Activated T-cell treated with anti-CD3 and anti-CD28 coated beads, Interleukin-2, amount 50 U/mL, for 72 hours (primary cell): Measurements from ENCODE around the gene MLKL. TPM values are rescaled to one million over a fixed set of nuclear protein-coding genes. Genes with fewer than 3 reads are reported as not detected.

ENCODE experiments used
- ATAC-seq, 2 donors: fragments of 150-1000 bp; cut with Tn5 transposase; replicated peaks in 1 of 2; 2 replicates each; pipeline ENCODE4 v1.10.0; 2021; ENCODE audit warnings: moderate library complexity in 2 of 2, mild to moderate bottlenecking in 1 of 2
- DNase-seq, 2 donors: peaks; one replicate each; pipeline ENCODE4 v3.0.0; 2021 to 2022; ENCODE audit warnings: mixed read lengths in 1 of 2
- H3K27ac Mint-ChIP-seq: one replicate; pipeline ENCODE4 v1.8.0; 2022; ENCODE audit warnings: mild to moderate bottlenecking, moderate library complexity, mixed read lengths
- H3K27me3 Mint-ChIP-seq: one replicate; pipeline ENCODE4 v1.8.0; 2022; ENCODE audit warnings: low read depth, mixed read lengths
- H3K36me3 Mint-ChIP-seq, 2 donors: one replicate each; pipeline ENCODE4 v1.8.0; 2022; ENCODE audit warnings: mixed read lengths in 2 of 2, mild to moderate bottlenecking in 1 of 2; ENCODE audit not compliant: insufficient read depth in 2 of 2
- H3K4me1 Mint-ChIP-seq: one replicate; pipeline ENCODE4 v1.8.0; 2022; ENCODE audit warnings: low read depth, mixed read lengths
- H3K4me3 Mint-ChIP-seq, 2 donors: one replicate each; pipeline ENCODE4 v1.8.0; 2022; ENCODE audit warnings: mild to moderate bottlenecking in 2 of 2, mixed read lengths in 2 of 2, moderate library complexity in 2 of 2
- H3K9me3 Mint-ChIP-seq, 2 donors: one replicate each; pipeline ENCODE4 v1.8.0; 2022; ENCODE audit warnings: mixed read lengths in 2 of 2
- total RNA-seq, 2 donors: library from RNA; stranded (reverse); gene quantifications; one replicate each; pipeline ENCODE4 v1.2.3, GENCODE V29; 2022

Gene MLKL
- 10 to 100 TPM; 16.9 to 23.2 TPM for total RNA-seq

DNA sequence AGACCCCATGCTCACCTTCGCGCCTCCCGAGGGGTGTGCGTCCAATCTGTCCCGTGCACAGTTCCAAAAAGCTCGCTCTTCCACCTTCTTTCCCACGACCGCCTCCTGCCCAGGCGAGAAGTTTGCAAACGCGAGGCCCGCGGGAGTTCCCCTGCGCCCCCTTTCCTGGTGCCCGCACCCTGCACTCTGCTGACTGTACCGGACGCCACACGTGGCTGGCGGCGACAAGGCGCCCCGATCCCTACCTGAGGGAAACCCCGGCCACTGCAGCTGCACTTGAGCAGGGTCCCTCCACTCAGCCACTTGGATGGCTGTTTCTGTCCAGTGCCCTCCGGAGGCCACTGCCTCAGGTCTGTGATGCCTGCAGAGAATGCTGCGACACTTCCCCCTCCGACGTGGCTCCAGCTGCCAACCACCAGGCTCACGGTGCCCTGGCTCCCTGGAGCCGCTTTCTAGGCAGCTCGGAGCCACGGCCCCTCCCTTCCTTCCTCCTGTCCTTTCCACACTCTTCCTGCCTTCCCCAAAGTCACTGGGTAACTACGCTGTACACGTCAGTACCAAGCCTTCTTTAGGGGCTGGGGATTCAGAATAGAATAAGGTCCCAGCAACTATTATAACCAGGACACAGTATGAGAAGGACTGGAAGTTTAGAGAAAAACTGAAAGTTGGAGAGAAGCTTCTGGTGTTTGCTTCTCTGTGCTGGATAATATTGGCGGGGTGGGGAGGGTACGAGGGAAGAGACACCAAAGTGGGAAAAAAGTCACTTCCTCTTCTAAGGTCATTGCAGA is at the start of gene MLKL:
MLKL (minus strand) TSS at position 425 of the 788 bp plus-strand sequence. CDS start 5,105 bp downstream, outside the sequence.
- peaks cover 4 to 12% of the 10 kb centered on the region in 2 donors for H3K36me3 Mint-ChIP-seq
- H3K4me3 Mint-ChIP-seq = peak within 1 kb of the TSS; percentile 98 to 99
- ATAC-seq (peak; percentile 76 to 77), DNase-seq (peak; percentile 71 to 77)
- peak within 1 kb of the TSS; percentile 99 for H3K27ac Mint-ChIP-seq
- H3K27me3 Mint-ChIP-seq = no peaks in the 10 kb centered on the region
- H3K4me1 Mint-ChIP-seq = peaks cover 68% of the 10 kb centered on the region
- H3K9me3 Mint-ChIP-seq = no peaks in the 10 kb centered on the region

- Mint-ChIP-seq H3K27ac (no peak overlapping the region), H3K36me3 (no peaks in the 10 kb centered on the region), H3K9me3 (no peaks in the 10 kb centered on the region), H3K4me1 (no peaks in the 10 kb centered on the region), H3K27me3 (no peaks in the 10 kb centered on the region), H3K4me3 (no peak overlapping the region)
- no peak for ATAC-seq
- no peak for DNase-seq
These were observed 48.8 kb upstream of the MLKL start for GRCh38 chr16:74749291-74750055.

GRCh38 chr16:74748616-74749026 is 48.0 kb upstream of the MLKL start:
- H3K4me1 Mint-ChIP-seq = no peaks in the 10 kb centered on the region

DNA sequence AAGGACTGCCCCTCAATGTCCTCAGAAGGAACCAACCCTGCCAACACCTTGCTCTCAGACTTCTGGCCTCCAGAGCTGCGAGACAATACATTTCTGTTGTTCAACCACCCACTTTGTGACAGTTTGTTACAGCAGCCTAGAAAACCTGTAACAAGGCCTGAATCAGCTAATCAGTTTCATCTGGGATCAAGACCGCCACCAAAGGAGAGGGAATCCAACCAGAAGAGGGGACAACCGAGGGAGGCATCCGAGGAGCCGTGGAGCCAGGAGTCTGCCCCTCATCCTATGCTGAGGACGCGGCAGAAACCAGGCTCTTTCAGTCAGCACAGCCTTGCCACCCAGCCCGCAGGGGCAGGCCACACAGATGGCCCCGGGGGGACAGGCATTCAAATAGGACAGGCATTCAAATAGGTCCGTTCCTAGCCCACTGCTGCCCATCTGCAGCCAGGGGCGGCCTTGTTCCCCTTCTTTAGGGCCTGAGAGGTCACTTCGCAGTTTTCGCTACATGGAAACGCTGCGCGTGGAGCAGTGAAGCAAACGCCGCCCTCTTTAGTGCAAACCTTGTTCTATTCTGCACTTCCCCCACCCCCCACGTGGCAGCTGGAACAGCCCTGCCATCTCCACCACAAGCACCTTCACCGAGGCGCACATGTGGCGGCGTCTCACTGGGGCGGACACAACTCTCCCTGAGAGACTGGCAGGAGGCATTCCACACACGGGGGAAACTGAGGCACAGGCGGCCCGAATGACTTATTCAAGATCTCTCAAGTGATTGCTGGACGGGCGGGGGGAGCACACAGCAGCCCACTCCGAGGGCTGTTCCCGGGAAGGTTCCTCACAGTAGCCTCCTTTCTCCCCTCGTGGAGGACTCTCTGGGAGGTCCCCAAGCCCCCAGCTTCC is 47.3 kb upstream of the MLKL start:
- Mint-ChIP-seq H3K4me3 (no peak overlapping the region), H3K27ac (no peak overlapping the region), H3K9me3 (no peaks in the 10 kb centered on the region), H3K27me3 (no peaks in the 10 kb centered on the region), H3K4me1 (no peaks in the 10 kb centered on the region), H3K36me3 (no peaks in the 10 kb centered on the region)
- DNase-seq (no peak), ATAC-seq (no peak)

More at GRCh38 chr16:74748616-74749026, 48.0 kb upstream of the MLKL start:
- ATAC-seq (no peak), DNase-seq (no peak)
- no peaks in the 10 kb centered on the region for H3K27me3 Mint-ChIP-seq
- no peaks in the 10 kb centered on the region for H3K36me3 Mint-ChIP-seq
- no peaks in the 10 kb centered on the region for H3K9me3 Mint-ChIP-seq
- H3K27ac Mint-ChIP-seq = no peak overlapping the region
- H3K4me3 Mint-ChIP-seq = no peak overlapping the region

DNA sequence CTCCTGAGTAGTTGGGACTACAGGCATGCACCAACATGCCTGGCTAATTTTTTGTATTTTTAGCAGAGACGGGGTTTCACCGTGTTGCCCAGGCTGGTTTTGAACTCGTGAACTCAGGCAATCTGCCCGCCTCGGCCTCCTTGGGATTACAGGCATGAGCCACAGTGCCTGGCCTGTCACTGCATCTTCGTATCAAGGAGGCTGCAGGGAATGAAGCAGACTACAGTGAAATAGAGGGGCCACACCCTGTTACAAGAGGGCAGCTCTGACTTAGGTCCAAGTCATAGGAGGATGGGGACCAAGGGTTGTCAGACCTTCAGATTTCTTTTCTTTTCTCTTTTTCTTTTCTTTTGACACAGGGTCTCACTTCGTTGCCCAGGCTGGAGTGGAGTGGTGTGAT is 45.3 kb upstream of the MLKL start:
- Mint-ChIP-seq H3K27ac (no peak overlapping the region), H3K36me3 (no peaks in the 10 kb centered on the region), H3K27me3 (no peaks in the 10 kb centered on the region), H3K4me1 (no peaks in the 10 kb centered on the region), H3K4me3 (no peak overlapping the region), H3K9me3 (no peaks in the 10 kb centered on the region)
- ATAC-seq (no peak), DNase-seq (no peak)

DNA sequence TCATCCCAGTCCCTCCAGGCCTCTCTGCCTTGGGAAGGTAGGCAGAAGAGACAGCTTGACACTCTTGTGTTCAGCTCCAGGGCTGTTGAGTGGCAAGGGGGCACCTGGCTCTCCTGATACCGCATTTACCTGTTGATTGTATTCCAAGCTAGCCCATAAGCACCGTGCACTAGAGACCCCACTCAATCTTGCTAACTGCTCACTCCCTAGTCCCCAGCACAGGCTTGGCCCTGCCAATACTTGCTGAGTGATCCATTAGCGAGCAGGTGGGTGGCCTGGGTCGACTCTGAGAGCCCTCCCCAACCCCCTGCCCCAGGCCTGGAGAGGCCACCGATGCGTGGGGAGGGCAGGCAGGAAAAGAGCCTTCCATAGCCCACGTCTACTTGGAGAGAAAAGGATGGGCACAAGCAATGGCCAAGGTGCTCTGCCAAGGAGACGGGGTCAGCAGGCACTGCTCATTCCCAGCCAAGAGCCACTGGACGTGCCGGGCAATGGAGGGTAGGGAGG is 44.5 kb upstream of the MLKL start:
- H3K27me3 Mint-ChIP-seq = no peaks in the 10 kb centered on the region
- no peak overlapping the region for H3K4me3 Mint-ChIP-seq
- peaks cover under 1% of the 10 kb centered on the region for H3K4me1 Mint-ChIP-seq
- ATAC-seq = no peak
- no peak overlapping the region for H3K27ac Mint-ChIP-seq
- no peaks in the 10 kb centered on the region for H3K9me3 Mint-ChIP-seq
- H3K36me3 Mint-ChIP-seq = no peaks in the 10 kb centered on the region
- no peak for DNase-seq

- H3K9me3 Mint-ChIP-seq = no peaks in the 10 kb centered on the region
- DNase-seq (no peak), ATAC-seq (no peak)
- peaks cover 5% of the 10 kb centered on the region for H3K4me1 Mint-ChIP-seq
- no peak overlapping the region for H3K27ac Mint-ChIP-seq
- no peaks in the 10 kb centered on the region for H3K36me3 Mint-ChIP-seq
- no peak overlapping the region for H3K4me3 Mint-ChIP-seq
- H3K27me3 Mint-ChIP-seq = no peaks in the 10 kb centered on the region
These were observed 43.9 kb upstream of the MLKL start for GRCh38 chr16:74744566-74744965.

- H3K4me1 Mint-ChIP-seq = peaks cover 5% of the 10 kb centered on the region
- no peak overlapping the region for H3K27ac Mint-ChIP-seq
- no peak for DNase-seq
- no peaks in the 10 kb centered on the region for H3K27me3 Mint-ChIP-seq
- ATAC-seq = no peak
- H3K9me3 Mint-ChIP-seq = no peaks in the 10 kb centered on the region
- no peaks in the 10 kb centered on the region for H3K36me3 Mint-ChIP-seq
- no peak overlapping the region for H3K4me3 Mint-ChIP-seq
These were observed 43.1 kb upstream of the MLKL start for GRCh38 chr16:74743668-74744299.

DNA sequence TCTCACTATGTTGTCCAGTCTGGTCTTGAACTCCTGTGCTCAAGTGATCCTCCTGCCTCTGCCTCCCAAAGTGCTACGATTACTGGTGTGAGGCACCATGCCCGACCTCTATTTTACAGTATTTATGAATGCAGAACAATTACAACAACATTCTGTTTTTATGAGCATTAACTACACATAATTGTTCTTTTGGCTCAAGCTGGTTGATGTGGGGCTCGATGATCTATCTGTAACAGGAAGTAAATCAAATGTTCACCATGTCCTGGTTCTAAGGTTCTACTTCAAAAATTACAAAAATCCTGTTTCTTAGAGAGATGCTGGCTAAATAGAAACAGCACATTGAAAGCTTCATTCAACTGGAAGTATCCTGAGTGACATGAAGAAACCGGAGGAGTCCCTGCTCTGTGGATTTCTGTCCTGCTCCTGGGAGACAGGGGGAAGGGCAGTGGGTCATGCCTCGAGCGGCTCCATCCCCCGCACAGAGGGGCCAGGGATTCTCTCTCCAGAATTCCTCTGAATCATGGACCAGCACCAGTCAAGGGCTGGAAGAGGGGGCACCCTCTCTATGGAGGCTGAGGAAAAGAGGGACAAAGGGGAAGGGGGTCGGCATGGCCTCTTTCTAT is 42.5 kb upstream of the MLKL start:
- Mint-ChIP-seq H3K4me1 (peaks cover 5% of the 10 kb centered on the region), H3K27me3 (no peaks in the 10 kb centered on the region), H3K36me3 (no peaks in the 10 kb centered on the region), H3K4me3 (no peak overlapping the region), H3K9me3 (no peaks in the 10 kb centered on the region), H3K27ac (no peak overlapping the region)
- DNase-seq = no peak
- ATAC-seq = no peak

- H3K27ac Mint-ChIP-seq = no peak overlapping the region
- H3K4me1 Mint-ChIP-seq = peaks cover 5% of the 10 kb centered on the region
- H3K9me3 Mint-ChIP-seq = no peaks in the 10 kb centered on the region
- ATAC-seq = no peak
- no peak overlapping the region for H3K4me3 Mint-ChIP-seq
- DNase-seq = no peak
- H3K36me3 Mint-ChIP-seq = no peaks in the 10 kb centered on the region
- H3K27me3 Mint-ChIP-seq = no peaks in the 10 kb centered on the region
These were observed 41.4 kb upstream of the MLKL start for GRCh38 chr16:74742051-74742481.

DNA sequence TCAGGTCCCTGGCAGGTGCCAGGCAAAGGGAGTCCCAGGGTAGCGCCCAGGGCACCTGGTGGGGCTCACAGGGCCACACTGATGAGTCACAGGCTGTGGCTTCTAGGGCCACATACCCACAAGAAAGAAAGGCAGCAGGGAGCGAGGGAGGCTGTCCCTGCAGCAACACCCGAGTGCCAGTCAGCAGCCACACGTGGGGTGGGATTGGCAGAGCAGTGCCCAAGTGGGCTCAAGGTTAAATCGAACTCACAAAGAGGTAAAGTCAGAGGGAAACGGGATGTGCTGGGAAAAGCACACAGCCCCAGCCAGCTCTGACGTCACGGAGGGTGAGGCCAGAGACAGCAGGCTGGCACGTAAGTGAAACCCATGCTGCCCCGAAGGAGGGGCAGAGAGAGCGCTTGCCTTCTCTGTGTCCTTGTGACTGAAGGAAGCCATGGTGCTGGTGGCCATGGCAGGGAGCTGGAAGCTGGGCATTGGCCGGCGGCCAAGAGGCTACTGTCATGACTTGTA is 40.2 kb upstream of the MLKL start:
- DNase-seq (no peak), ATAC-seq (no peak)
- Mint-ChIP-seq H3K27ac (no peak overlapping the region), H3K27me3 (no peaks in the 10 kb centered on the region), H3K4me3 (no peak overlapping the region), H3K36me3 (no peaks in the 10 kb centered on the region), H3K9me3 (no peaks in the 10 kb centered on the region), H3K4me1 (peaks cover 5% of the 10 kb centered on the region)

DNA sequence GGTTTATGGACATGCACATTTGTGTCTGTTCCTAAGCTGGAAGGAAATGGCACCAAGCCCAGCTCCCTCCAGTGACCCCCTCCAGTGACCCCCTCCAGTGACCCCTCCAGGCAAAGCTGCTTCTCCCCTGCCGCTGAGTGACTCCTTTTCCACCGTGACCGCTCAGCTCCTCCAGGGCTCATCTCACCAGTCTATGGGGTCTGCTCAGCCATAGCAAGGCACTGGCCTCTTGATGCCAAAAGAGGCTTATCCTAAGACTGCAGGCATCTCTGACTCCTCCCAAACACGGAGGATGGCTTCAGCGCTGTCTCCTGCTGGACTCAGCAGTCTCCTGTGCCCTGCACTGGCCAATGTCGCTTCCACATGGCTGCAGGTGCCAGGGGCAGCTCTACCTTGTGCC is 38.6 kb upstream of the MLKL start:
- H3K27me3 Mint-ChIP-seq = no peaks in the 10 kb centered on the region
- no peak for DNase-seq
- no peaks in the 10 kb centered on the region for H3K36me3 Mint-ChIP-seq
- no peak overlapping the region for H3K27ac Mint-ChIP-seq
- peaks cover 5% of the 10 kb centered on the region for H3K4me1 Mint-ChIP-seq
- no peaks in the 10 kb centered on the region for H3K9me3 Mint-ChIP-seq
- no peak overlapping the region for H3K4me3 Mint-ChIP-seq
- no peak for ATAC-seq
